H7 (cell line): ENCODE measurements around the gene DLGAP5. TPM values are rescaled to one million over a fixed set of nuclear protein-coding genes. Genes with fewer than 3 reads are reported as not detected.

Source experiments
- DNase-seq: peaks from one replicate; pipeline ENCODE4 v3.0.0; 2012
- H3K27me3 ChIP-seq: 2 replicates; pipeline ENCODE4 v1.6.0; 2011; ENCODE audit warnings: mild to moderate bottlenecking, low read length; ENCODE audit not compliant: control insufficient read depth, insufficient read depth
- H3K36me3 ChIP-seq: replicated peaks from 2 replicates; pipeline ENCODE4 v1.5.1; 2011; ENCODE audit warnings: low read length; ENCODE audit not compliant: control insufficient read depth, insufficient read depth
- H3K4me3 ChIP-seq: 2 replicates; pipeline ENCODE4 v1.5.1; 2011; ENCODE audit warnings: low read depth, mild to moderate bottlenecking, control low read depth, low read length, moderate library complexity; ENCODE audit not compliant: insufficient read depth
- total RNA-seq: library from RNA; depleted of rRNA; stranded (reverse); fragments of >200 nt; shearing (Covaris generic); gene quantifications from 2 replicates; pipeline ENCODE4 v1.2.3, GENCODE V29; 2014

Gene DLGAP5
- total RNA-seq, 1 experiment from 2014 or later = 102 TPM

DNA sequence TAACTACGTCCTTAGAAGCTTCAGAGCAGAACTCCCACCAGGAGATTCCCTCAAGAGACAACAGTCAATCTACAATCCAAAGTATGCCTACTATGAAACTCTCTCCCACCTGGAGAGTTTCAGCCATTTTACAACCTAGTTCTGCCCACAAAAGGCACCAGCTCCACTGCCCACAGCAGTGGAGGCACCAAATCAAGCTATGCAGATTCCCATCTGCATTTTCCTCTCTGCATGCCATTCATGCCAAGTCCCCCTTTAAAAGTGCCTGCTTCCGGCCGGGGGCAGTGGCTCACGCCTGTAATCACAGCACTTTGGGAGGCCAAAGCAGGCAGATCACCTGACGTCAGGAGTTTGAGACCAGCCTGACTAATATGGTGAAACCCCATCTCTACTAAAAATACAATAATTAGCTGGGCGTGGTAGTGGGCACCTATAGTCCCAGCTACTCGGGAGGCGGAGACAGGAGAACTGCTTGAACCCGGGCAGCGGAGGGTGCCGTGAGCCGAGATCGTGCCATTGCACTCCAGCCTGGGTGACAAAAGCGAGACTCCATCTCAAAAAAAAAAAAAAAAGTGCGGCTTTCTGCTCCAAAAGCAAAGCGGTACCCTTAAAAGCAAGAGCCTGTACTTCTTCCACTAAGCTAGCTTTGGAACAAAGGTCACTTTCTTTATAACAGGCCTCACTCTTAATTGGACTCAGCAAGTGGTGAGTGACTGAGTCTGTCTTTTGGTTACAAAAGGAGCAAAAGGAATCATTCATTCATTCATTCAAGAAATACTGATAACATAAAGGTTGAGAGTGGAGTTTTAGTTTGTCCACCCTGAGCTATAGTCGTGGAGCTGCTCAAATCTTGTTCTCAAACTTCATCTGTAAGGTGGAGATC lies 10.1 kb upstream of the DLGAP5 start:
- H3K36me3 ChIP-seq = no peaks in the 10 kb centered on the region
- no peaks in the 10 kb centered on the region for H3K27me3 ChIP-seq
- peak; percentile 9 for DNase-seq
- H3K4me3 ChIP-seq = no peak overlapping the region

DNA sequence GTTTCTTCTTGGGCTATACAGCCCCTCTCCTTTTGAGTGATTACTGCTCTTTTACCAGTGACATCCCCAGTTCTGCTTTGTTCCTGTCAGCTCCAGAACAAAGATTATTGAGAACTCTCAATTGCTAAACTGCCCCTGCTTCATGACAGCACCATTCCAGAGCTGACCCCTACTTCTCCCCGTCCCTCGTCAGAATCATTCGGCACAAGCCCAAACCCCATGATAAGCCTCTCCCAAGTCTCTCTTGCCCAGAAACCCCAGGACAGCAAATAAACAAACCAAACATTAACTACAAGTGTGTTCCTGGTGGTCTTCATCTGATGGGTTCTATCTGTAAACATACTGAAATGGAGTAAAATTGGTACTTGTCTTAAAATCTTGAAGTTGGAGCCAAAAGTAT lies 9.3 kb upstream of the DLGAP5 start:
- H3K36me3 ChIP-seq = no peaks in the 10 kb centered on the region
- no peaks in the 10 kb centered on the region for H3K27me3 ChIP-seq
- no peak for DNase-seq
- H3K4me3 ChIP-seq = no peak overlapping the region

DNA sequence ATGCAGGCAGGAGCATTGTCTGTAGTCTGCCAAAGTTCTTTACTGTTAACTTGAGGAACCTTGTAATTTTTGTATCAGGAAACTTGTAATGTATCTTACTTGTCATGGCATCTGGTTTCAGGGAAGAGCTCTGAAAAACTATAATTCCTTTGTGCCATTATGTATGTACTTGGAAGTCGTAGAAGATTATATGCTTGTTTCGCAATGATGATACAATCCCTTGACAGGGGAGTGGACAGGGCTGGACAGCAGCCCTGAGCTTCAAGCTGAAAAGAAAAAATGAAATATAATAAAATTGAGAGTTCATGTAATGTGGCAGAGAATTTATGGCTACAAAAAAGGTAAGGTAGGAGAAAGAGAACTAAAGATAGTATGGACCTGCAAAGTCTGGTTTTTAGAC lies 7.4 kb upstream of the DLGAP5 start:
- no peak for DNase-seq
- Histone ChIP-seq H3K27me3 (no peaks in the 10 kb centered on the region), H3K4me3 (no peak overlapping the region), H3K36me3 (no peaks in the 10 kb centered on the region)

DNA sequence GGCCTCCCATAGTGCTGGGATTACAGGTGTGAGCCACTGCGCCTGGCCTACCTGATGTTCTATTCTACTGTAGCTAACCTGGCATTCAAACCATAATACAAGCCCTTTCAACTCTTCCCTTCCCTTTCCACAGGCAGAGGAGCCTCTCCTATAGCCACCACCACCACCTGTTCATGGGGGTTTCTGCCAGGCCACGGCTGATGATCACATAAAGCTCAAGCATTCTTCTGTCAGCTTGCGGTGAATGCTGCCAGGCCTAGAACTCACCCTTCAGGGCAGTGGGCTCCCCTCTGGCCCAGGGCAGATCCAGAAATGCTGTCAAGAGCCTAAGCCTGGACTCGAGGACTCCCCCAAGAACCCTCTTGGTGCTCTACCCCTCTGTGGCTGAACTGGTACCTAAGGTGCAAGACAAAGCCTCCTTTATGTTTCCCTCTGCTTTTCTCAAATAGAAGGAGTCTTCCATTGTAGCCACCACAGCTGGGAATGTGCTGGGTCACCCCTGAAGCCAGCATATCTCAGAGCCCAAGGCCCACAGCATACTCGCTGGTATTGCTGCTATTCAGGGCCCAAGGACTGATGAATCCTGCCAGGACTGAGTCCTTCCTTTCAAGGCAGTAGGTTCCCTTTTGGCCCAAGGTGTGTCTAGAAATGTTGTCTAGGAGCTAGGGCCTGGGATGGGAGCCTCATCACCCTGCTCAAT lies 3.4 kb upstream of the DLGAP5 start:
- H3K27me3 ChIP-seq = no peaks in the 10 kb centered on the region
- no peak overlapping the region for H3K4me3 ChIP-seq
- H3K36me3 ChIP-seq = no peaks in the 10 kb centered on the region
- no peak for DNase-seq

DNA sequence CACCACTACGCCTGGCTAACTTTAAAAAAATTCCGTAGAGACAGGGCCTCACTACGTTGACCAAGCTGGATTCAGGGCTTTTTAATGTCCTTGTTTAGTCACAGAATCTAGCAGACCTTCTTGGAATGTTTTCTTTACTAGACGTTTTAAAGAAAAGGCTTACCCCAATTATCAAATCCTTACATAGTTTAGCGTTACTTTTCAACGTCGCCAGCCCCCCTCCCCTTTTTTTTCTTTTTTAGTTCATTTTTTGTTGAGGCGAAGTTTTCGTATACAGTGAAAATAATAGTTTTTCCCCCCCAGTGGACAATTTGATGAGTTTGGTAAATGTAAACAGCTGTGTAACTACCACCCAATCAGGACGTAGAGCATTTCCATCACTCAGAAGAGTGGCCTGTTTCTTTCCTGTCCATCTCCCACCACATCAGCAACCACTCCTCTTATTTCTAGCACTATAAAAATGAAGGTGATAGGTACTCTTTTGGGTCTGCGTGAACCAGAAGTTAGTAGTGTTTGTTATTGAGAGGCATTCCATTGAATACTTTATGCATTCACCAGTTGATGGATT lies 753 bp upstream of the DLGAP5 start:
- peak overlapping the region; percentile 35 for H3K4me3 ChIP-seq
- H3K27me3 ChIP-seq = no peaks in the 10 kb centered on the region
- H3K36me3 ChIP-seq = no peaks in the 10 kb centered on the region
- DNase-seq = no peak

DNA sequence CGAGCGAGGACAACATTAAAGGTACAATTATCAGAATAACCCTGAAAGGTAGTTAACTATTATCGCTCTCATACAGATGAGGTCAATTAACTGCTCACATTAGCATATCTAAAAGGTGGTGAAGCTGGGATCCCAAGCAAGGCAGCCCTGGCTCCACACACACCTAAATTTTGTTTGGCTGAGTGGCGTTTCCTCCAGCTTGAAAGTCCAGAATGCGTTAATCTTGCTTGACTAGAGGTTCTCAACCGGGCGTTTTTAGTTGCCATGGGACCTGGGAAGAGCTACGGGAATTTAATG lies 531 bp downstream of the DLGAP5 start:
- peak; percentile 11 for DNase-seq
- Histone ChIP-seq H3K27me3 (no peaks in the 10 kb centered on the region), H3K36me3 (no peaks in the 10 kb centered on the region; the same call in 1 of the 2 replicates), H3K4me3 (peak overlapping the region; percentile 84)

DNA sequence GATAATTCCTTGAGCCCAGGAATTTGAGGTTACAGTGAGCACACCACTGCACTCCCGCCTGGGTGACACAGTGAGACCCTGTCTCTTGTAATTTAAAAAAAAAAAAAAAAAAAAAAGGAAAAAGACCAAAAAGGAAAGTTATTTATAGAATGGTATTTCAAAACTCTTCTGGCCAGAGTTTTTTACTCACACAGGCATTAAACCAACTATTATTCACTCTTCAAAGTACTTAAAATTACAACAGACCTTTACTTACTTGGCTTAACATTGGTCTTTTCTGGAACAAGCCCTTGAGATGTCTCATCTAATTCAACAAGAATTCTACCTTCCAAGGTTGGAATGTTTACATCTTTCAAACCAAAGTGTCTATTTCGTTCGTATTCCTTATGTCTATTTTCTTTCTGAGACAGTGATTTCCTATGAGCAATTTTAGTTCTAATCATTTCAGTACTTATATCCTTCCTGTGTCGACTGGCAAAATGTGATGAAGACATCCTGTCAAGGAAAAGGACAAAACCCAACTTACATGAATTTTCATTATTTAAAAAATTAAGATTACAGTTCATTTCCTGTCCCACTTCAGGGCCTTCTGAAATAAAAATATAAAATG lies 2.6 kb downstream of the DLGAP5 start:
- no peaks in the 10 kb centered on the region for H3K27me3 ChIP-seq
- H3K36me3 ChIP-seq = peaks cover 2% of the 10 kb centered on the region
- no peak for DNase-seq
- no peak overlapping the region for H3K4me3 ChIP-seq

DNA sequence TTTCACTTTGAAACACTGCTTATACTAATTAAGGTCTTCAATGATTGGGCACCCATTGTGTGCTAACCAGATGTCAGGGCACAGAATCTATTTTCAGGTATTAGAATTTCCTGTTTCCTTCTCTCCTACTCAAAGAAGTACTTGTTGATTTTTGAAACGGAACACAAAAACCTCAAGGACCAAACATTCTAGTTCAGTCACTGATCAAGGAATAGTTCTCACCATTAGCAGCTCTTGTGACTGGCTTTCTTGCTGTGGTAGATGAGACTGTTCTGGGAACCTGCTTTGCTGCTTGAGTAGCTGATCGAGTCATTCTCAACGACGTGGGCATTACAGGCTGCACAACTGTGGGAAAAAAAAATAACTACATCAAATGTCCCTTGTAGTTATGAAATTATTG lies 11.0 kb downstream of the DLGAP5 start:
- no peak for DNase-seq
- Histone ChIP-seq H3K4me3 (no peak overlapping the region), H3K36me3 (peaks cover 32% of the 10 kb centered on the region)

DNA sequence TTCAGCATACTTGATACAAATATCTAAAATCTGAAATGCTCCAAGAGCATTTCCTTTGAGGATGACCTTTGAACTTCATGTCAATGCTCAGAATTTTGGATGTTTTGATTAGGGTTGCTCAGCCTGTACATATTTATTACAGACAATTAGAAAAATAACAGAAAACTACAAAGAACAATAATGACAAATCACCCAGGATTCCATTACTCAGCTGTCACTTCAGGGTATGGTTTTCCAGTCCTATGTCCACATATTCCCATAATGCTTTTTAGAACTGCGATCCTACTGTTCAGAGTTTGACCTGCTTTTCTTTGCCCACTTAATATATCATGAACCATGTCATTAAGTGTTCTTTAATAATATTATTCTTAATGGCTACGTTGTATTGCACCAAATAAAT lies 11.4 kb downstream of the DLGAP5 start:
- H3K27me3 ChIP-seq = no peaks in the 10 kb centered on the region
- no peak overlapping the region for H3K4me3 ChIP-seq
- peaks cover 35% of the 10 kb centered on the region for H3K36me3 ChIP-seq
- no peak for DNase-seq

More for the DNA sequence above, 11.0 kb downstream of the DLGAP5 start:
- no peaks in the 10 kb centered on the region for H3K27me3 ChIP-seq

DNA sequence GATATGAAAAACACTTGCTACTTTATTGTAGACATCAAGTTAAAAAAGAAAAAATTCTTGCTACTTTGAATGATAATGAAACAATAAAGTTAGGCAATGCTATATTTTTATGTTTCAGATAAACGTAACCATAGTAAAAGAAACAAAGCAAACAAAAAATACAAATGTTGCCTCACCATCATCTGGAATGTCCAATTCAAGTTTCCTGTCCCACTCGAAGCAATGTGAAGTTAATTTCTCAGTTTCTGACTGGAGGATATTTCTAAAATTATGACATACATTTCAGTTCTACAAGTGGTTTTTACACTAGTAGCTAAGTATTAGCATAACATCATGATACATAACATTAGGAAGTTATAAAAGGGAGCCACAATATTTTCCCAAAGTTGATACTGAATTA lies 20.9 kb downstream of the DLGAP5 start:
- DNase-seq = no peak
- peaks cover 18% of the 10 kb centered on the region for H3K36me3 ChIP-seq
- H3K27me3 ChIP-seq = no peaks in the 10 kb centered on the region
- H3K4me3 ChIP-seq = no peak overlapping the region

DNA sequence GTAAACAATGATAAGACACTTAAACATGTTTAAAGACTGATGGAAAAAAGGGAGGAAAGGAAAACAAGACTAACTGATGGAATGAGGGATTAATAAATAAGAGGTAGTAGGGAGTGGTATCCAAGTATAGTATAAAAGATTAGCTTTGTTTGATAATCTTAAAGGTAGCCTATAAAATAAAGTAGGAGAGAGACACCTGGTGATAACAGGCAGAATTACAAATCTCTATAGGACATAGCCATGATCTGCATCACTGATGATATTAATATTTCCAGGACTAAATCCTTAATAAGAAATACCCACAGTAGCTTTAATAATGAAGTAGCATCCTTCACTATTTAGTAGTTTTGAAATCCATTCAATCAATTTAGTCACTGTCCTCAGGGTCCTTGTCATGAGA lies 30.4 kb downstream of the DLGAP5 start:
- Histone ChIP-seq H3K27me3 (no peaks in the 10 kb centered on the region), H3K4me3 (no peak overlapping the region), H3K36me3 (peaks cover 18% of the 10 kb centered on the region)
- peak; percentile 15 for DNase-seq

DNA sequence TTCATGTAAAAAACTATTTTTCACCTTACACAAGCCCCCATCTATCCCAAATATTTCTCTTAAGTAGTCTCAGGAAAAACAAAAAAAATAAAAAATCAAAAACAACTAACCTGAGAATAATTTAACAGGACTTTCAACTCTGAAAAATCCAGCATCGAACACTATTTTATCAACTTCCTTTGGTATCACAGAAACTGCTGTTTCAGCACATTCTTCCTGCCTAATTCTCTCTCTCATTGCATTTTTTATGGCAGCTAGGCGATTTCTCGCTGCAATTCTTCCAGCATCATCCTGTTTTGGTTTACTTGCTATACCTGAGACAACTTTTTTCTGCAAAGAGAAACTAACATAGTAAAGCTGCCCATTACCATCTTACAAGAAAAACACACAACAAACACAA lies 33.0 kb downstream of the DLGAP5 start:
- Histone ChIP-seq H3K27me3 (no peaks in the 10 kb centered on the region), H3K4me3 (no peak overlapping the region), H3K36me3 (peaks cover 24% of the 10 kb centered on the region)
- DNase-seq = no peak

DNA sequence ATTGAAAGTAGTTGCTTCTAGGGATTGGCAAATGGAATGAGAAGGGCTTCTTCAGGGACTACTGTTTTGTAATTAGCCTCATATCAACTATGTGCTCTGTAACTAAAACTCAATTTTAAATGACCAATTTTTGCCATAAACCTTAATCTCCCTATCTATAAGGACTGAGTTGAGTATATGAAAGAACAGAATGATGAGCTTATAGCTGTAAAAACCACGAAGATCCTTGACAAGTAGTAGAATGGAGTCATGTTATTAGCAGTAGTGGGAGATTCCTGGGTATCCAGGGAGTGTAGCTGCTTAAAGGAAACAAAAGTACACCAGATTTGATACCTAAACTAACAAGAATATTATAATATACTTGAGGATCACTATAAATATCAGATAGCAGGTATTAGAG lies 34.3 kb downstream of the DLGAP5 start:
- Histone ChIP-seq H3K36me3 (peaks cover 28% of the 10 kb centered on the region), H3K4me3 (no peak overlapping the region), H3K27me3 (no peaks in the 10 kb centered on the region)
- DNase-seq = no peak

DNA sequence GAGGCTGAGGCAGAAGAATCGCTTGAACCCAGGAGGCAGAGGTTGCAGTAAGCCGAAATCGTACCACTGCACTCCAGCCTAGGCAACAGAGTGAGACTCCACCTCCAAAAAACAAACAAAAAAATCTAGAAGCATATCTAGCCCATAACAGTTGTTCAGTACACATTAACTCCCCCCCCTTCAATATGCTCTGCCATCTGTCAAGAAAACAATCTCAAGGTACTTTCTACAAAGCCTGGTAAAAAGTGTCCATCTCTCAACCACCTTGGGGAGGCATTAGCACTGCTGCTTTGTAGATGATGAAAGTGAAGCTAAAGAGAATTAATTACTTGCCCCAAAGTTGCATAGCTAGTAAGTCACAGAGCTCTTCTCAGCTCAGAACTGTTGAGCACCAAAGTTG lies 37.4 kb downstream of the DLGAP5 start:
- H3K27me3 ChIP-seq = no peaks in the 10 kb centered on the region
- no peak for DNase-seq
- peaks cover 37% of the 10 kb centered on the region for H3K36me3 ChIP-seq
- no peak overlapping the region for H3K4me3 ChIP-seq
